ENCODE results near the gene ZNF469. TPM values are rescaled to one million over a fixed set of nuclear protein-coding genes. Genes with fewer than 3 reads are reported as not detected.
"Not testable (repeated sequence)": the region's sequence is repeated elsewhere in the genome, so short reads cannot be mapped to it uniquely, and the experiment has no call there.

ZNF469 gene
- polyA plus RNA-seq, 1 donor (not counting 4 experiments of a cell fraction or from before 2014, with no cell fraction given): not detected

DNA sequence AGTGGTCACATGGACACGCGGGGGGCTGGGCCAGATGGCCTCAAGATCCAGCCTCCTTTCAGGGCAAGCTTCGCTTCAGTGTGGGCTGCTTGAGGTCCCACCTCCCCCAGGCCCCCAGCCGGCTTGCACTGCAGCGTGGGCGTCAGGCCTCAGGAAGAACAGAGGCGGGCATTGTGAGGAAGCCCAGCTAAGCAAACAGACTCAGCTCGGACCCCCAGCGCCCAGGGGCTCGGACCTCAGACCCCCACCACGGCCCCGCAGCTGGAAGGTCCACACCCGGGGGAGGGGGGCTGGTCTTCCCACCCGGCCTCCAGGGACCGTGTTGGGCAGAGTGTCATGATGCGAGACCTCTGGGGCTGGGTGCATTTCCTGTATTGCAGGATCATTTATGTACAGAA is 24.7 kb upstream of the ZNF469 start:
- FAIRE-seq (no peak), DNase-seq (ENCODE audit: low read depth, low spot score) (no peak)
- Histone ChIP-seq H3K79me2 (ENCODE audit: control insufficient read depth, insufficient read depth, low read length) (no peaks in the 10 kb centered on the region), H4K20me1 (ENCODE audit: control insufficient read depth, extremely low read depth, insufficient read depth, low read length) (no peaks in the 10 kb centered on the region), H3K4me3 (ENCODE audit: control insufficient read depth in 2 of 3, extremely low read depth in 1 of 3, insufficient read depth in 2 of 3, low read depth in 1 of 3, low read length in 3 of 3) (no peak overlapping the region), H3K9me1 (ENCODE audit: control insufficient read depth, extremely low read depth, insufficient read depth, low read length) (no peaks in the 10 kb centered on the region), H3K27me3 (ENCODE audit: control insufficient read depth, extremely low read depth, insufficient read depth, low read length) (peaks cover 2% of the 10 kb centered on the region), H3K9me3 (ENCODE audit: control insufficient read depth, low read depth, low read length) (no peaks in the 10 kb centered on the region), H3K4me1 (ENCODE audit: control insufficient read depth, extremely low read depth, insufficient read depth, low read length) (no peaks in the 10 kb centered on the region), H3K27ac (ENCODE audit: control insufficient read depth, insufficient read depth, low read length) (no peak overlapping the region), H3K9ac (ENCODE audit: control insufficient read depth, extremely low read depth, insufficient read depth, low read length) (no peak overlapping the region), H3K4me2 (ENCODE audit: control insufficient read depth, extremely low read depth, insufficient read depth, low read depth, low read length) (no peak overlapping the region), H3K36me3 (ENCODE audit: control insufficient read depth in 2 of 2, extremely low read depth in 1 of 2, insufficient read depth in 2 of 2, low read length in 2 of 2) (no peaks in the 10 kb centered on the region), H2AFZ (ENCODE audit: control insufficient read depth, low read length) (no peak overlapping the region)
- TF ChIP-seq EZH2 (IDR thresholded peaks at IDR 0.05; ENCODE audit: low read length): no peak
- no peak for TF ChIP-seq CTCF (optimal IDR thresholded peaks at IDR 0.05 in 1 of 3, IDR thresholded peaks at IDR 0.05 in 1 of 3, conservative IDR thresholded peaks at IDR 0.05 in 1 of 3; ENCODE audit: extremely low read depth in 1 of 3, insufficient read depth in 2 of 3, low read length in 3 of 3)
- dilution Hi-C loops (cut with MboI; ENCODE audit: extremely low pct_ligation_motif_present, low sequenced_read_pairs): no loop called here

GRCh38 chr16:88359008-88359407 is 23.8 kb upstream of the ZNF469 start:
- Histone ChIP-seq H3K4me1 (ENCODE audit: control insufficient read depth, extremely low read depth, insufficient read depth, low read length) (no peaks in the 10 kb centered on the region), H3K27me3 (ENCODE audit: control insufficient read depth, extremely low read depth, insufficient read depth, low read length) (peaks cover 7% of the 10 kb centered on the region), H2AFZ (ENCODE audit: control insufficient read depth, low read length) (no peak overlapping the region), H3K4me2 (ENCODE audit: control insufficient read depth, extremely low read depth, insufficient read depth, low read depth, low read length) (no peak overlapping the region), H3K79me2 (ENCODE audit: control insufficient read depth, insufficient read depth, low read length) (no peaks in the 10 kb centered on the region), H3K4me3 (ENCODE audit: control insufficient read depth in 2 of 3, extremely low read depth in 1 of 3, insufficient read depth in 2 of 3, low read depth in 1 of 3, low read length in 3 of 3) (no peak overlapping the region), H3K9me1 (ENCODE audit: control insufficient read depth, extremely low read depth, insufficient read depth, low read length) (no peaks in the 10 kb centered on the region), H3K9me3 (ENCODE audit: control insufficient read depth, low read depth, low read length) (no peaks in the 10 kb centered on the region), H3K9ac (ENCODE audit: control insufficient read depth, extremely low read depth, insufficient read depth, low read length) (no peak overlapping the region), H4K20me1 (ENCODE audit: control insufficient read depth, extremely low read depth, insufficient read depth, low read length) (no peaks in the 10 kb centered on the region), H3K36me3 (ENCODE audit: control insufficient read depth in 2 of 2, extremely low read depth in 1 of 2, insufficient read depth in 2 of 2, low read length in 2 of 2) (no peaks in the 10 kb centered on the region), H3K27ac (ENCODE audit: control insufficient read depth, insufficient read depth, low read length) (no peak overlapping the region)
- dilution Hi-C loops (cut with MboI; ENCODE audit: extremely low pct_ligation_motif_present, low sequenced_read_pairs): no loop called here
- no peak for DNase-seq (ENCODE audit: low read depth, low spot score)
- TF ChIP-seq EZH2 (IDR thresholded peaks at IDR 0.05; ENCODE audit: low read length): no peak
- no peak for TF ChIP-seq CTCF (optimal IDR thresholded peaks at IDR 0.05 in 1 of 3, IDR thresholded peaks at IDR 0.05 in 1 of 3, conservative IDR thresholded peaks at IDR 0.05 in 1 of 3; ENCODE audit: extremely low read depth in 1 of 3, insufficient read depth in 2 of 3, low read length in 3 of 3)
- no peak for FAIRE-seq

GRCh38 chr16:88360401-88360800 is 22.4 kb upstream of the ZNF469 start:
- H3K27ac ChIP-seq (ENCODE audit: control insufficient read depth, insufficient read depth, low read length); H2AFZ ChIP-seq (ENCODE audit: control insufficient read depth, low read length); H3K9me1 ChIP-seq (ENCODE audit: control insufficient read depth, extremely low read depth, insufficient read depth, low read length); DNase-seq (ENCODE audit: low read depth, low spot score); H3K4me3 ChIP-seq (ENCODE audit: control insufficient read depth in 2 of 3, extremely low read depth in 1 of 3, insufficient read depth in 2 of 3, low read depth in 1 of 3, low read length in 3 of 3); H3K9ac ChIP-seq (ENCODE audit: control insufficient read depth, extremely low read depth, insufficient read depth, low read length); H3K79me2 ChIP-seq (ENCODE audit: control insufficient read depth, insufficient read depth, low read length); H3K36me3 ChIP-seq (ENCODE audit: control insufficient read depth in 2 of 2, extremely low read depth in 1 of 2, insufficient read depth in 2 of 2, low read length in 2 of 2); H3K4me1 ChIP-seq (ENCODE audit: control insufficient read depth, extremely low read depth, insufficient read depth, low read length); H3K27me3 ChIP-seq (ENCODE audit: control insufficient read depth, extremely low read depth, insufficient read depth, low read length); H3K9me3 ChIP-seq (ENCODE audit: control insufficient read depth, low read depth, low read length); FAIRE-seq; dilution Hi-C loops (cut with MboI; ENCODE audit: extremely low pct_ligation_motif_present, low sequenced_read_pairs); H3K4me2 ChIP-seq (ENCODE audit: control insufficient read depth, extremely low read depth, insufficient read depth, low read depth, low read length); H4K20me1 ChIP-seq (ENCODE audit: control insufficient read depth, extremely low read depth, insufficient read depth, low read length): not testable (repeated sequence)
